Stimulated activated effector memory CD8-positive, alpha-beta T cell treated with anti-CD3 and anti-CD28 coated beads, Interleukin-12 subunit alpha, Interleukin-12 subunit beta, amount 100 ng/mL, for 72 hours (primary cell): ENCODE data around the gene TAF5L.
"Not testable (repeated sequence)": the region's sequence is repeated elsewhere in the genome, so short reads cannot be mapped to it uniquely, and the experiment has no call there.

ENCODE experiments used
- ATAC-seq: fragments of 150-1000 bp; cut with Tn5 transposase; 2 replicates; pipeline ENCODE4 v1.10.0; 2021
- DNase-seq, 2 donors: peaks; one replicate each; pipeline ENCODE4 v3.0.0; 2021 to 2022; ENCODE audit warnings: low spot score in 2 of 2
- H3K27ac Mint-ChIP-seq: one replicate; pipeline ENCODE4 v1.8.0; 2022; ENCODE audit warnings: mild to moderate bottlenecking, mixed read lengths
- H3K36me3 Mint-ChIP-seq: one replicate; pipeline ENCODE4 v1.8.0; 2022; ENCODE audit warnings: mild to moderate bottlenecking, mixed read lengths
- H3K4me1 Mint-ChIP-seq: one replicate; pipeline ENCODE4 v1.8.0; 2022; ENCODE audit warnings: mixed read lengths
- H3K4me3 Mint-ChIP-seq: one replicate; pipeline ENCODE4 v1.8.0; 2022; ENCODE audit warnings: mild to moderate bottlenecking, mixed read lengths
- H3K9me3 Mint-ChIP-seq: one replicate; pipeline ENCODE4 v1.8.0; 2022; ENCODE audit warnings: mixed read lengths

TAF5L gene

DNA sequence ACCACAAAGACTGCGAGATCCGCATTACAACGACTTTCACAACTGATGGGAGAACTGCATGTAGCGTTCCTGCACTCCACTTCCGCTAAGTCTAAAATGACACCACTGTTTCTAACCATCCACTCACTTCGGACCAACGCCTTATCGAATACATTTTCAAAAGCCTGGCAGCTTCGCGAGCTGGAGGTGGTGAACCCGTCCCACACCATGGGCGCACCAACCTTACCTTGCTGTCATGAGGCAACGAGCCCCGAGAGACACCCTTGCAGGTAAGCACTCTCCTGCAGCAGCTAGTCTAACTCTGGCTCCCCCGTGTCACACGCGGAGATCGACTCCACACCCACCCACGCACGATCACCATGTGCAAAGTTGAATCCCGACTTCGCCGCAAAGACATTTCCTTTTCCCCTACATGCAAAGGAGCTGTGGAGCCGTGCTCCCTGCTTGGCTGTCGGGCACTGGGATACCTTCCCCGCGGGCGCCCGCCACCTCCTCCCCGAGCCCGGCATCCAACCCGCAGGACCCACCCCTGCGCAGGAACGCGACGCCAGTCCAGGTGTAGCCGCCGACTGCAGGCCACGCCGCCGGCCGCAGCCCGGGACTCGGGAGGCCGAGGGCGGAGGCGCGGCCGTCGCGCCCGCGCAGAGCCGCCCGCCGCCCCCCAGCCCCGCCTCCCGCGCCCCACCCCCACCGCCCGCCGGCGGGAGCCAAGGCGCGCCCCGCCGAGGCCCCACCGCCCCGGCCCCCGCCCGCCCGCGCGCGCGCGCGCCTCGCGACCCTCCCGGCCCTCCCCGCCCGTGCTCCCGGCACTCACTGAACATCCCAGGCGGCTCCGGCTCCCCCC is 629 bp downstream of the TAF5L start:
- peak; percentile 28 to 75 for DNase-seq
- peak; percentile 58 for ATAC-seq
- peaks cover 59% of the 10 kb centered on the region for H3K4me1 Mint-ChIP-seq
- peak overlapping the region; percentile 89 for H3K4me3 Mint-ChIP-seq
- peak overlapping the region; percentile 74 for H3K27ac Mint-ChIP-seq
- H3K9me3 Mint-ChIP-seq = no peaks in the 10 kb centered on the region
- peaks cover 42% of the 10 kb centered on the region for H3K36me3 Mint-ChIP-seq

DNA sequence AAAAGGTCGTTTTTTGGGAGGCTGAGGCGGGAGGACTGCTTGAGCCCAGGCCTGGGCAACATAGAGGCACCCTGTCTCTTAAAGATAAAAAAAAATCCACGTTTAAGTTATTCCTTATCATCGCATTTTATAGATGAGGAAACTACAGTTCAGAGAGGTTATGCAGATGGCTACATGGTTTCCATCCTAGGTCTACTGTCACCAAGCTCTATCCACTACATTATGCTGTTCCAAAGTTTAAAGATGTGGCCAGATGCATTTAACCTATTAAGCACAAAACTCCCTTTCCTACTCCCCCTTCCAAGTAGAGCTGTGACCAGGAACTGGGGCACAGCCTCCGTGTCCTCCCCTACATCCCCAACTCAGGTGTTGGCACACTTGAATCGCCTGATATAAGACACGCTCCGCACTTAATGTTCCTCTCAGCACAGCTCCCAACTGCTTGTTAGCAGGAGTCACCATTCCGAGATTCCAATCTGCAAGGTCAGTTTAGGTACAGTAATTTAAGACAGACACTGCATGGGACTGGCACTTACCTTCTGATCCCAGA is 1.3 kb downstream of the TAF5L start:
- peak overlapping the region; percentile 89 for H3K4me3 Mint-ChIP-seq
- no peaks in the 10 kb centered on the region for H3K9me3 Mint-ChIP-seq
- DNase-seq = no peak
- H3K36me3 Mint-ChIP-seq = peaks cover 36% of the 10 kb centered on the region
- H3K27ac Mint-ChIP-seq = peak overlapping the region; percentile 74
- no peak for ATAC-seq
- H3K4me1 Mint-ChIP-seq = peaks cover 66% of the 10 kb centered on the region

DNA sequence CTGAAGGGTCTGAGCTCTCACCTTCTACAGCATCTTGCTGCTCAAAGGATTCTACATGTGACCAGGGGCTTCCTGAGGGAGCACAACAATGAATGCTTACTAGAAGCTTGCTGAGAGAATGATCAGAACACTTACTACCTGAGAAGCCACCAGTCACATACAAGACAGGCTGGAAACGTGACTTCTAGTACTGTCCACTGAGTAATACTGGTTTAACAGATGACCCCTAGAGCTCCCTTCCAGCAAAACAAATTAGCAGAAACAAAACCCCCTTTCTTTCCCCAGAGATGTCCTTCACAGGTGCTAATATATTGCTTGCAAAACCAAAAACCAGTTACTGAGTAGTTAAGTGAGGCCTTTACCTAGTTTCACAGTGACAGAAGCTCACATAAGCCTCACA is 2.1 kb downstream of the TAF5L start:
- peak overlapping the region; percentile 43 for H3K27ac Mint-ChIP-seq
- DNase-seq (no peak), ATAC-seq (no peak)
- no peaks in the 10 kb centered on the region for H3K9me3 Mint-ChIP-seq
- peaks cover 71% of the 10 kb centered on the region for H3K4me1 Mint-ChIP-seq
- H3K4me3 Mint-ChIP-seq = peak overlapping the region; percentile 89
- peaks cover 32% of the 10 kb centered on the region for H3K36me3 Mint-ChIP-seq

DNA sequence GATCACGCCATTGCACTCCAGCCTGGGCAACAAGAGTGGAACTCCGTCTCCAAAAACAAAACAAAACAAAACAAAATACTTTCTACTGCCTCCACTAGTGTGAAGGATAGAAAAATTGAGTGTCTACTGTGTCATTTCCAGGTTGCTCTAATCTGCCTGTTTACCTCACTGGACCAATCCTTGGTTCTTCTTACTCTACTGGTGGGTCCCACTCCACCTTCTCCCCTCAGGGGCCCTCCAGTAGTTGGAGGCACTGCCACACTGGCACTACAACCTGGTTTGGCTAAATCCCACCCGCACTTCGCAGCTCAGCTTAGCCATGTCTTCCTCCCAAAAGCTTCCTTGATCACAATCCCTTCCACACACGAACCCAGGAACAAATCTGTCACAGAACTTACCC is 2.7 kb downstream of the TAF5L start:
- Mint-ChIP-seq H3K9me3 (no peaks in the 10 kb centered on the region), H3K4me1 (peaks cover 71% of the 10 kb centered on the region), H3K27ac (peak overlapping the region; percentile 43), H3K36me3 (peaks cover 25% of the 10 kb centered on the region), H3K4me3 (no peak overlapping the region)
- ATAC-seq (no peak), DNase-seq (no peak)

DNA sequence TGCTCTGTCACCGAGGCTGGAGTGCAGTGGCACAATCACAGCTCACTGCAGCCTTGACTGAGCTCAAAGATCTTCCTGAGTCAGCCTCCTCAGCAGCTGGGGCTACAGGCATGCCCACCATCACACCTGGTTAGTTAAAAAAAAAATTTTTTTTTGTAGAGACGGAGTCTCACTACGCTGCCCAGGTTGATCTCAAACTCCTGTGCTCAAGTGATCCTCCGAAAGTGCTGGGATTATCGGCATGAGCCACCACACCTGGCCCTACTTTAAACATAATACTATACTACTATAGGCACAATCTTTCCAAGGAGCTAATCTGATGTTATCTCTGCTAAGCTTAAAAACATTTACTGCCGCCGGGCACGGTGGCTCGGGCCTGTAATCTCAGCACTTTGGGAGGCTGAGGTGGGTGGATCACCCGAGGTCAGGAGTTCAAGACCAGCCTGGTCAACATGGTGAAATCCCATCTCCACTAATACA is 3.2 kb downstream of the TAF5L start:
- peaks cover 25% of the 10 kb centered on the region for H3K36me3 Mint-ChIP-seq
- not testable (repeated sequence) for ATAC-seq

DNA sequence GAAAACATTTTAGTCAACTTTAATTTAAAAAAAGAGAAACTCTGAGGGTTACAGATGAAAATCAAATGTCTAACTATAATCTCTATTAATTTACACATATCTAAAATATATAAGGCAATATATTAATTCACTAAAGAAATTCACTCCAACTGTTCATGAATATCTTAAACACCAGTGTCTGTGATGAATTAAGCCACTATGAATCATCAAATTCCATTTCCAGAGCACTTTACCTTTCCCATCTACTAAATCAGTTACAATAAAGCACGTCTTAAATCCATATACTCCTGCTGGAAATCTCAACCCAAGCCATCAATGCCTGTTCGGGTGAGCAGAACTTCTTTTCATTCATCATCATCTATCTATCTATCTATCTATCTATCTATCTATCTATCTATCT is 4.3 kb downstream of the TAF5L start:
- DNase-seq = no peak
- peaks cover 73% of the 10 kb centered on the region for H3K4me1 Mint-ChIP-seq
- no peak overlapping the region for H3K4me3 Mint-ChIP-seq
- H3K27ac Mint-ChIP-seq = no peak overlapping the region
- H3K36me3 Mint-ChIP-seq = peaks cover 21% of the 10 kb centered on the region
- H3K9me3 Mint-ChIP-seq = no peaks in the 10 kb centered on the region
- no peak for ATAC-seq

More for the DNA sequence above, 3.2 kb downstream of the TAF5L start:
- H3K9me3 Mint-ChIP-seq, H3K4me3 Mint-ChIP-seq, H3K27ac Mint-ChIP-seq, DNase-seq: not testable (repeated sequence)
- H3K4me1 Mint-ChIP-seq = peaks cover 73% of the 10 kb centered on the region

DNA sequence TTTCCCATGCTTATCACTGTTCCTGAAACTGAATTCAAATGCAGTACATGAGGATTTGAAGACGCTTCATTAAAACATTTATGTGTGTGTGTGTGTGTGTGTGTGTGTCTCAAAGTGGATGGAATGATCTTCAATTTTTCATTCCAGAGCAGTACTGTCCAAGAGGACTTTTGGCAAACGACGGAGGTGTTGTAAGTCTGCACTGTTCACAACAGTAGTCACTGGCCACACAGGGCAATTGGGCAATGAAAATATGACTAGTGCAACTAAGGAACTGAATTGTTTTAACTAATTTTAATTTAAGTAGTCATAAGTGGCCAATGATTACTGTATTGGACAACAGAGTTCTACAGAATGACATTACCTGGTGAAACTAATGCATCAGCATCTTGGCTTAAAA is 5.0 kb downstream of the TAF5L start:
- Mint-ChIP-seq H3K9me3 (no peaks in the 10 kb centered on the region), H3K4me1 (peaks cover 70% of the 10 kb centered on the region), H3K27ac (no peak overlapping the region), H3K36me3 (peaks cover 16% of the 10 kb centered on the region), H3K4me3 (no peak overlapping the region)
- ATAC-seq = no peak
- no peak for DNase-seq

DNA sequence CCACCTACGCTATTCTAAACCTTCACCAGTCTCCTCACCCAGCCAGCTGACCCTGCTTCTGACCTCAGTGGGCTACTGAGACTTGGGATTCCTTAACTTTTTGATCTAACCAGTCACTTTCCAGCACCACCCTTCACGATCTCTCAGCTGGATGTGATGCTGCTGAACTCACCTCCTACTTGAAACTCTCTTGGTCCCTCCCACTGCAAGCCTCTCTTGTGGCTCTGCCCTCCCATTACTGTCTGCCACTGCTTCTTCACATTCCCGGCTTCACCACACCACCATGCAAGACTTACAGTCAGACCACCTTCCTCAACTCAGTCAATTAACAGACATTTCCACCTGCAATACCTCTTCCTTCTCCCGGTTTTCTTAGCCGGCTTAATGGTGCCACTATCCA is 6.3 kb downstream of the TAF5L start:
- H3K27ac Mint-ChIP-seq = no peak overlapping the region
- peaks cover 8% of the 10 kb centered on the region for H3K36me3 Mint-ChIP-seq
- H3K4me3 Mint-ChIP-seq = no peak overlapping the region
- H3K9me3 Mint-ChIP-seq = no peaks in the 10 kb centered on the region
- DNase-seq (no peak), ATAC-seq (no peak)
- peaks cover 63% of the 10 kb centered on the region for H3K4me1 Mint-ChIP-seq

DNA sequence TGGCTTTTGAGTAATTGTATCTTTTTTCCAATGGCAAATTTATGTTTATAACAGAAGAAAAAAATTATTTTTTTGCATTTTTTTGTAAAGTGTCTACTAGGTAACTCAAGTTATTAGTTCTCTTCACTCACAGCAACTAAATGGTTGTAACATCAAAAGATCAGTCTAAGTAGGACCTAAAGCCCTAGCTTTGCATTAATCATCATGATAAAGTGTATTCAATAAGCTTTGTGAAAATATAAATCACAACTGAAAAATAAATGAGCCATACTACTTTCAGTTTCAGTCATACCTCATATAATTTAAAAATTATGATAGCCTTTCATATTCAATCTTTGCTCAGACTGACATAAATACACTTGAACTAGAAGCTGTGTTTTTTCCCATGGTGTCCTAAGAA is 6.9 kb downstream of the TAF5L start:
- peaks cover 57% of the 10 kb centered on the region for H3K4me1 Mint-ChIP-seq
- no peak overlapping the region for H3K27ac Mint-ChIP-seq
- DNase-seq = no peak
- H3K9me3 Mint-ChIP-seq = no peaks in the 10 kb centered on the region
- ATAC-seq = peak; percentile 71
- peaks cover 13% of the 10 kb centered on the region for H3K36me3 Mint-ChIP-seq
- no peak overlapping the region for H3K4me3 Mint-ChIP-seq

DNA sequence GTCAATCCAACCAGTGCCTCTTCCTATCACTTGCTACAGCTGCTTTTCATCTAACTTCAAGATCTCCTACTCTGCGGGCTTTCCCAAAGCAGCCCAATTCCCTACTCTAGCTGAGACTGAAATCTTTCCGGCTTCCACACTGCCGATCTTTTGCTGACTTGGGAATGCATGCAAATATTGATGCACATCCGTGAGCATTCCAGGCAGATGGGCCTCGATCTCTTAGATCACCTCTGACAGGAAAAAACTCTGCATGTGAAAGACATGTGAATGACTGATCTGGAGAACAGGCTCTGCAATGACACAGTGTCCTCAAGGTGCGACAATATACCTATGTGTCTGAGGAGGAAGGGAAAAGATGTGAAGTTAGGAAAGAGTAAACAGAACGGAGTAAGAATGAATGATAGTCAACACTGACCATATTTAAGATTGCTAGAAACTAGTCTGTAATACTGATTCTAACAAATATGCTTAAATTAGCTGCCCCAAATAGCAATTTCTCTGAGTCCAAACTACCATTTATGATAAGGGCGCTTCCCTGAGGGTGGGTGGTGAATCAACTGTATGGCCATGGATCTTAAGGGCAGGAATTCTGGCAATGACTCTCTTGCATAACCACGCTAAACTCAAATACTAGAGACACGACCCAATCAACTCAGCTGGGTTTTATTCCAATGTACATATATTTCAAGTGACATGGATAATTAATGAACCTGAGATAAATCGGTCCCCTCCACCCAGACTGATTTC is 8.4 kb downstream of the TAF5L start:
- ATAC-seq = no peak
- peaks cover 20% of the 10 kb centered on the region for H3K36me3 Mint-ChIP-seq
- no peak for DNase-seq
- H3K27ac Mint-ChIP-seq = no peak overlapping the region
- H3K9me3 Mint-ChIP-seq = no peaks in the 10 kb centered on the region
- H3K4me1 Mint-ChIP-seq = peaks cover 46% of the 10 kb centered on the region
- no peak overlapping the region for H3K4me3 Mint-ChIP-seq

DNA sequence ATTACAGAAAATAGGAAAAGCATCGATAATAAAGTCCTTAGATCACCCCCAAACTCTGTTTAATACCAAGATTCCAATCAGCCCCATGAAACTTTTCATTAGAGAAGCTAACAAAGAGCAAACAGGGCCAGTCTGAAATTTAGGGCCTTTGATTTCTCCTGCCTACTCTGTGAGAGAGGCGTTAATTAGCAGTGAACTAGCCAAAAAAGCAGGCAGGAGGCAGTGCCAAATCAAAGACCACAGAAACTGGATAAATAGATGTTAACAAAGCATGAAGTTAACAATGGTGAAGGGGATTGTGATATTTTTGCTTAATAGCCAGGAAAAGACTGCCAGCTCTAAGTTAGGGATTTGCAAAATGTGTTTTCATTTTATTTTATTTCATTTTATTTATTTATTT is 11.2 kb downstream of the TAF5L start:
- H3K9me3 Mint-ChIP-seq = no peaks in the 10 kb centered on the region
- DNase-seq = no peak
- H3K36me3 Mint-ChIP-seq = peaks cover 44% of the 10 kb centered on the region
- no peak overlapping the region for H3K27ac Mint-ChIP-seq
- ATAC-seq = no peak
- H3K4me1 Mint-ChIP-seq = peaks cover 24% of the 10 kb centered on the region
- no peak overlapping the region for H3K4me3 Mint-ChIP-seq

DNA sequence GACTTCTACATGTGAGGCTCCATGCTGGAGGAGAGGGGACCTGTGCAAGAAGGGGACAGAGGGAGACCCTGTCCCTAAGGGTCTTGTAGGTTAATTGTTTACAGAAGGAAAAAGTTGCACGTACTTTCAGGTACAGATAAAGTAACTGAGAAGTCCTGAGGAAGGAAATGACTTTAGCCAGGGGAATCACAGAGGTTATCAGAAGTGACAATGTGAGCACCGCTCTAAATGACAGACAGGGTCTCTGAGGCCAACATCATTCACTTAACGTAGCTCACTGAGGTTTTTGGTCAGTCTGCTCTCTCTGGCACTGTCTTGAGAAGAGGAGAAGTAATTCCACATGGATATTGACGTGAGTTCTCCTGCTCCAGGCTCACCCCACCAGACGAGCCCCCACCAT is 12.0 kb downstream of the TAF5L start:
- Mint-ChIP-seq H3K4me1 (peaks cover 16% of the 10 kb centered on the region), H3K9me3 (no peaks in the 10 kb centered on the region), H3K27ac (no peak overlapping the region), H3K36me3 (peaks cover 52% of the 10 kb centered on the region), H3K4me3 (no peak overlapping the region)
- no peak for DNase-seq
- ATAC-seq = no peak

DNA sequence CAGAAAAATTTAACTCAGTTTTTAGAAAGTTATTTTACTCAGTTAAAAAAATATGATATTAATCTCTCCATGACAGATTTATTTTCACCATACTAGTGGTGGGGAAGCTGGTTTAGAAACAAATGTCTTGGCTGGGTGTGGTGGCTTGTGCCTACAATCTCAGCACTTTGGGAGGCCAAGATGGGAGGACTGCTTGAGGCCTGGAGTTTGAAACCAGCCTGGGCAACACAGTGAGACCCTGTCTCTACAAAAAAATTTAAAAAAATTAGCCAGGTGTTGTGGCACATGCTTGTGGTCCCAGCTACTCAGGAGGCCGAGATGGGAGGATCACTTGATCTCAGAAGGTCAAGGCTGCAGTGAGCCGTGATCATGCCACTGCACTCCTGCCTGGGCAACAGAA is 17.3 kb downstream of the TAF5L start:
- peaks cover 83% of the 10 kb centered on the region for H3K36me3 Mint-ChIP-seq
- no peaks in the 10 kb centered on the region for H3K9me3 Mint-ChIP-seq
- no peak overlapping the region for H3K27ac Mint-ChIP-seq
- ATAC-seq (no peak), DNase-seq (no peak)
- no peak overlapping the region for H3K4me3 Mint-ChIP-seq
- H3K4me1 Mint-ChIP-seq = peaks cover 8% of the 10 kb centered on the region

DNA sequence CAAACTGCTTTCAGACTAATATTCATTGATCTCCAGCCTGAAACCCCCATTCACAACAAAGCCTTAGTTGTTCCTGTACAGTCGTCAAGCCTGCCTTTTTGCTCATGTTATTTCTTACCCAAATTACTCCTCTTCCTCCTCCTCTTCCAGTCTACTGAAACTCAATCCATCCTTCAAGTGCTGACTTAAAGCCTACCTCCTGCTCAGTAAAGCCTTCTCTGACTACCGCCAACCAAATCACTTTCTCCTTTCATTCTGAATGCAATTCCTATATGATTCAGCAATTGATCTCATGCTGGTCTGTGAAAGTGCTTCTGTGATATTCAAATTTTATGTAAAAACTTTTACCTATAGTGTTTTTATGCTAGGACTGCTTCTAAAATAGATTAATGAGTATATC is 18.6 kb downstream of the TAF5L start:
- DNase-seq (no peak), ATAC-seq (no peak)
- H3K27ac Mint-ChIP-seq = no peak overlapping the region
- peaks cover 8% of the 10 kb centered on the region for H3K4me1 Mint-ChIP-seq
- no peaks in the 10 kb centered on the region for H3K9me3 Mint-ChIP-seq
- H3K36me3 Mint-ChIP-seq = peaks cover 77% of the 10 kb centered on the region
- no peak overlapping the region for H3K4me3 Mint-ChIP-seq

DNA sequence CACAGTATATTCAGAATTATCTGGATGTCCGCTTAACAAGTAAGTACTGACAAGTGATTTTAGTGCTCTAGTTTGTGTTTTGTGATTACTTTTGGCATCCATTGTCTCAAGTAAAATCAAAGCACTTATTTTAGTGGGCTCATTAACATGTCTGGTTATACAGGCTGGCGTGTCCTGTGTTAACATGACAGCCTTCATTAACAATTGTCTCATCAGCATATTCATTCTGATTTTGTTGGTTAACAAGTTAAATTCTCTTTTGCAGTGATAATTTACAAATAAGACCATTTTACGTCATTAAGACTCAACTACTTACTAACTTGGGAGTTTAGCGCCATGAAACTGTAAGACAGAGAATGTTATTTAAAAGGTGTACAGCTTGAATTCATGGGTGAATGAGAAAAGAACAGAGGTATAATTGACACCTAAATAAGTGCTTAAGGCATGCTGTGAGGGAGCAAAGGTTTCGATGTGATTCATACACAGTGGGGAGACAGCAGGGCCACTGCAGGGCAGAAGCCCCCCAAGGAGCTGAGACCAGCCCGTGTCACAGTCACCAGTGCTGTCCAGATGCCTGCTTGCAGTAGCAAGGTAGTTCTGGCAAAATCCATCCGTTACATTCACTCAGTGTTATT is 22.4 kb downstream of the TAF5L start:
- H3K4me3 Mint-ChIP-seq = no peak overlapping the region
- H3K36me3 Mint-ChIP-seq = peaks cover 80% of the 10 kb centered on the region
- no peak for DNase-seq
- peaks cover 20% of the 10 kb centered on the region for H3K4me1 Mint-ChIP-seq
- no peak overlapping the region for H3K27ac Mint-ChIP-seq
- no peak for ATAC-seq
- H3K9me3 Mint-ChIP-seq = no peaks in the 10 kb centered on the region
